HepG2 (cell line): ENCODE measurements around the gene XRCC3. TPM values are rescaled to one million over a fixed set of nuclear protein-coding genes. Genes with fewer than 3 reads are reported as not detected.

Experiments
- ATAC-seq: fragments of 200-7000 bp; cut with Tn5 transposase; 3 replicates; pipeline ENCODE4 v1.9.1; 2020; ENCODE audit warnings: mild to moderate bottlenecking, moderate library complexity
- BruUV-seq: library from RNA; stranded (reverse); fragments of 400-500 nt; replicated peaks from 2 replicates; lab custom pipeline; 2021; lab: Mats Ljungman, UMichigan
- CTCF ChIA-PET: fragments of 300-600 bp; formaldehyde crosslinking; extraction: SDS; loops from one replicate; lab custom pipeline; 2021; ENCODE audit warnings: low total read pairs, inconsistent platforms, low intra/inter-chr PET ratio; lab: Yijun Ruan, JAX
- POLR2A ChIA-PET: fragments of 350-600 bp; sonication (Branson Sonifier 250); formaldehyde crosslinking; loops from one replicate; lab custom pipeline; 2020; ENCODE audit warnings: antibody characterized with exemption, inconsistent platforms; lab: Yijun Ruan, JAX
- DNase-seq: peaks from one replicate; pipeline ENCODE4 v3.0.0-alpha.2; 2015; ENCODE audit warnings: low spot score
- FAIRE-seq: peaks from 3 replicates; lab custom pipeline; 2011; peaks lifted over from hg19 to GRCh38; lab: Jason Lieb, UNC
- H2AFZ ChIP-seq: one replicate; pipeline ENCODE4 v1.6.1; 2011; ENCODE audit warnings: low read length, inconsistent platforms
- H3K27ac ChIP-seq: fragments of 300-600 bp; 3 replicates; pipeline ENCODE4 v1.8.0; 2011; ENCODE audit warnings: mixed run types, mild to moderate bottlenecking, mixed read lengths, low read length, inconsistent platforms; ENCODE audit not compliant: insufficient read depth; ENCODE audit errors: extremely low read length
- H3K27me3 ChIP-seq, 2 experiments: fragments of 200-600 bp in 1 of 2; 2 replicates in 1 of 2; 3 replicates in 1 of 2; pipeline versions ENCODE4 v1.6.0 to v1.8.0; 2011; ENCODE audit warnings: low read length in 2 of 2, mild to moderate bottlenecking in 2 of 2, moderate library complexity in 2 of 2, inconsistent platforms in 1 of 2; ENCODE audit not compliant: insufficient read depth in 2 of 2, control insufficient read depth in 1 of 2
- H3K36me3 ChIP-seq, 2 experiments: fragments of 200-600 bp in 1 of 2; replicated peaks in 1 of 2; 2 replicates in 1 of 2; 3 replicates in 1 of 2; pipeline versions ENCODE4 v1.5.1 to v1.8.0; 2011; ENCODE audit warnings: low read length in 2 of 2, inconsistent platforms in 1 of 2; ENCODE audit not compliant: insufficient read depth in 2 of 2, control insufficient read depth in 1 of 2
- H3K4me1 ChIP-seq: 2 replicates; pipeline ENCODE4 v1.5.1; 2012; ENCODE audit warnings: low read length, inconsistent platforms; ENCODE audit not compliant: insufficient read depth
- H3K4me2 ChIP-seq: 2 replicates; pipeline ENCODE4 v1.6.0; 2011; ENCODE audit warnings: low read depth, low read length, inconsistent platforms
- H3K4me3 ChIP-seq, 3 experiments: fragments of 200-600 bp in 1 of 3; sonication (generic), shearing (Covaris generic) in 1 of 3; replicated peaks in 1 of 3; 2 replicates each; pipeline ENCODE4 v1.5.1; 2011 to 2016; ENCODE audit warnings: low read length in 3 of 3, inconsistent platforms in 2 of 3, low read depth in 2 of 3, mild to moderate bottlenecking in 2 of 3, control low read depth in 1 of 3, mixed read lengths in 1 of 3; ENCODE audit not compliant: insufficient read depth in 1 of 3
- H3K79me2 ChIP-seq: one replicate; pipeline ENCODE4 v1.6.1; 2011; ENCODE audit warnings: low read length, inconsistent platforms; ENCODE audit not compliant: insufficient read depth
- H3K9ac ChIP-seq: 2 replicates; pipeline ENCODE4 v1.6.0; 2011; ENCODE audit warnings: mild to moderate bottlenecking, low read depth, low read length, inconsistent platforms; ENCODE audit not compliant: insufficient read depth
- H3K9me3 ChIP-seq: 2 replicates; pipeline ENCODE4 v1.5.1; 2012; ENCODE audit warnings: mild to moderate bottlenecking, low read length
- H4K20me1 ChIP-seq: 2 replicates; pipeline ENCODE4 v1.6.0; 2011; ENCODE audit warnings: inconsistent platforms, mild to moderate bottlenecking, low read length, moderate library complexity; ENCODE audit not compliant: insufficient read depth
- HOXA7 ChIP-seq: sonication (generic); formaldehyde crosslinking; IDR thresholded peaks from 2 replicates; pipeline ENCODE4 v1.8.1; 2022; ENCODE audit warnings: mild to moderate bottlenecking, missing genetic modification reagents, moderate library complexity
- MAFF ChIP-seq: IDR thresholded peaks from 2 replicates; pipeline ENCODE4 v1.6.1; 2011; ENCODE audit warnings: low read depth, low read length, improper control_type of control experiment
- MTF1 ChIP-seq: sonication (generic); formaldehyde crosslinking; IDR thresholded peaks from 2 replicates; pipeline ENCODE4 v1.5.0; 2020; ENCODE audit warnings: missing genetic modification reagents
- PBX2 ChIP-seq: IDR thresholded peaks from 2 replicates; pipeline ENCODE4 v1.6.1; 2016; ENCODE audit warnings: control low read depth
- RBM22 ChIP-seq: fragments of 200-400 bp; formaldehyde crosslinking; optimal IDR thresholded peaks from 2 replicates; pipeline ENCODE3; 2017; ENCODE audit warnings: mild to moderate bottlenecking, low read length, moderate library complexity
- SAP130 ChIP-seq: IDR thresholded peaks from 2 replicates; pipeline ENCODE4 v1.6.1; 2016; ENCODE audit warnings: low read depth
- SATB2 ChIP-seq: sonication (generic); formaldehyde crosslinking; IDR thresholded peaks from 2 replicates; pipeline ENCODE4 v1.5.0; 2020; ENCODE audit warnings: missing genetic modification reagents
- TARDBP ChIP-seq: sonication (generic); formaldehyde crosslinking; IDR thresholded peaks from 2 replicates; pipeline ENCODE4 v1.8.0; 2022; ENCODE audit warnings: mild to moderate bottlenecking, missing genetic modification reagents
- TEF ChIP-seq: sonication (generic); formaldehyde crosslinking; IDR thresholded peaks from 2 replicates; pipeline ENCODE4 v1.5.0; 2020; ENCODE audit warnings: missing genetic modification reagents
- ZNF10 ChIP-seq: sonication (generic); formaldehyde crosslinking; IDR thresholded peaks from 2 replicates; pipeline ENCODE4 v1.4.0; 2020; ENCODE audit warnings: mild to moderate bottlenecking, low read depth, missing genetic modification reagents, borderline replicate concordance
- ZNF292 ChIP-seq: sonication (generic); formaldehyde crosslinking; IDR thresholded peaks from 2 replicates; pipeline ENCODE4 v1.8.1; 2022; ENCODE audit warnings: mild to moderate bottlenecking, low read depth, missing genetic modification reagents, borderline replicate concordance
- ZNF660 ChIP-seq: sonication (generic); formaldehyde crosslinking; IDR thresholded peaks from 2 replicates; pipeline ENCODE4 v1.5.1; 2020; ENCODE audit warnings: mild to moderate bottlenecking, low read depth, missing genetic modification reagents, borderline replicate concordance
- ZNF75D ChIP-seq: sonication (generic); formaldehyde crosslinking; IDR thresholded peaks from 2 replicates; pipeline ENCODE4 v1.8.1; 2023; ENCODE audit warnings: missing genetic modification reagents, mild to moderate bottlenecking, borderline replicate concordance
- ZNF770 ChIP-seq: sonication (generic); formaldehyde crosslinking; IDR thresholded peaks from 2 replicates; pipeline ENCODE4 v1.5.0; 2020; ENCODE audit warnings: mild to moderate bottlenecking, missing genetic modification reagents
- ZNF775 ChIP-seq: sonication (generic); formaldehyde crosslinking; IDR thresholded peaks from 2 replicates; pipeline ENCODE4 v1.4.0; 2020; ENCODE audit warnings: missing genetic modification reagents, mild to moderate bottlenecking, moderate library complexity, borderline replicate concordance
- ZNF841 ChIP-seq: sonication (generic); formaldehyde crosslinking; IDR thresholded peaks from 2 replicates; pipeline ENCODE4 v1.8.1; 2023; ENCODE audit warnings: missing genetic modification reagents, borderline replicate concordance
- WGBS: methylation state at CpG from one replicate; pipeline ENCODE4 v1.1.6; 2017; ENCODE audit warnings: low lambda C conversion rate; 5-methylcytosine and 5-hydroxymethylcytosine counted together
- in situ Hi-C: cut with HindIII; loops from 2 replicates; pipeline ENCODE4 v1.10.0; 2017; ENCODE audit warnings: low pct_unique_long_range_greater_than_20kb; ENCODE audit not compliant: extremely low pct_ligation_motif_present
- intact Hi-C: fragments of 100-400 bp; cut with micrococcal nuclease; formaldehyde crosslinking; loops from one replicate; pipeline ENCODE4 v1.10.0; 2022; ENCODE audit not compliant: unreplicated experiment
- polyA plus RNA-seq, 8 experiments: library from polyadenylated mRNA; depleted of rRNA in 3 of 8; stranded (reverse) in 7 of 8; unstranded in 1 of 8; fragments of >200 nt; fragmentation: Illumina TruSeq in 4 of 8; extraction: Trizol in 4 of 8; gene quantifications; 2 replicates each; pipeline versions ENCODE4 v1.2.1 to v1.2.3, GENCODE V29; 2011 to 2016; ENCODE audit warnings: low read depth in 4 of 8, missing spikeins in 1 of 8, mixed read lengths in 1 of 8; ENCODE audit not compliant: insufficient read depth in 1 of 8
- total RNA-seq, 5 experiments: library from RNA; depleted of rRNA; stranded (reverse); fragments of >200 nt; fragmentation: Illumina TruSeq; extraction: Trizol; gene quantifications; 2 replicates each; pipeline ENCODE4 v1.2.3, GENCODE V29; 2016; ENCODE audit warnings: low read depth in 1 of 5

Gene XRCC3
- total and polyA plus RNA-seq, 2 of the 13 experiments (the other 11 are each of a cell fraction or from before 2014, with no cell fraction given), result 5.4 to 25.8 TPM

- ChIA-PET CTCF (no interaction called here), POLR2A (no interaction called here)
- WGBS, result 94% methylated on average over 7 of the region's 7 CpGs
- no peak for FAIRE-seq
- BruUV-seq, result no TSS peak
- Histone ChIP-seq H3K4me3 (no peak overlapping the region), H2AFZ (no peak overlapping the region), H3K4me2 (no peak overlapping the region), H4K20me1 (no peaks in the 10 kb centered on the region; the same call in 1 of the 2 replicates), H3K79me2 (no peaks in the 10 kb centered on the region), H3K27ac (no peak overlapping the region), H3K9ac (no peak overlapping the region), H3K27me3 (no peaks in the 10 kb centered on the region), H3K9me3 (no peaks in the 10 kb centered on the region), H3K4me1 (no peaks in the 10 kb centered on the region), H3K36me3 (peaks cover 43 to 69% of the 10 kb centered on the region in 2 experiments)
- peak; percentile 47 for TF ChIP-seq RBM22
- TF ChIP-seq MAFF, result no peak
- no peak for TF ChIP-seq SAP130
- no peak for TF ChIP-seq PBX2 (CRISPR knock-in tag)
- in situ Hi-C loops, result no loop called here
- ATAC-seq, result no peak
- intact Hi-C loops, result no loop called here
- no peak for DNase-seq
Measured at GRCh38 chr14:103659631-103660030, 55.6 kb downstream of the XRCC3 start.

GRCh38 chr14:103657471-103657870 lies 57.8 kb downstream of the XRCC3 start:
- Histone ChIP-seq H3K9me3 (no peaks in the 10 kb centered on the region), H3K9ac (no peak overlapping the region), H3K79me2 (no peaks in the 10 kb centered on the region), H2AFZ (no peak overlapping the region), H3K27me3 (no peaks in the 10 kb centered on the region), H3K4me1 (no peaks in the 10 kb centered on the region), H4K20me1 (no peaks in the 10 kb centered on the region; the same call in 1 of the 2 replicates), H3K27ac (no peak overlapping the region), H3K4me2 (no peak overlapping the region), H3K4me3 (no peak overlapping the region), H3K36me3 (peaks cover 37 to 60% of the 10 kb centered on the region in 2 experiments)
- intact Hi-C loops (no loop called here), in situ Hi-C loops (no loop called here)
- ATAC-seq (no peak), DNase-seq (no peak), FAIRE-seq (no peak)
- ChIA-PET CTCF (no interaction called here), POLR2A (no interaction called here)
- BruUV-seq, result no TSS peak
- WGBS, result 96% methylated on average over 13 of the region's 13 CpGs
- TF ChIP-seq ZNF770 (CRISPR knock-in tag) (no peak), HOXA7 (CRISPR knock-in tag) (no peak), TEF (no peak), MTF1 (no peak), ZNF775 (CRISPR knock-in tag) (no peak), TARDBP (no peak), ZNF75D (CRISPR knock-in tag) (no peak), SATB2 (CRISPR knock-in tag) (no peak), ZNF10 (CRISPR knock-in tag) (no peak), ZNF660 (CRISPR knock-in tag) (no peak), ZNF841 (no peak), ZNF292 (CRISPR knock-in tag) (no peak)
